Tibial nerve (tissue), 4 donors: Measurements from ENCODE around the gene HBE1. TPM values are rescaled to one million over a fixed set of nuclear protein-coding genes. Genes with fewer than 3 reads are reported as not detected.

Source experiments
- DNase-seq, 2 donors: peaks; one replicate each; pipeline ENCODE4 v3.0.0-alpha.2; 2019; ENCODE audit warnings: low spot score in 2 of 2
- H3K27ac ChIP-seq, 4 donors: fragments of 200-600 bp; sonication (generic) in 3 of 4; one replicate each; pipeline ENCODE4 v1.5.1; 2017 to 2019; ENCODE audit warnings: mild to moderate bottlenecking in 1 of 4
- H3K27me3 ChIP-seq, 2 donors: fragments of 200-600 bp; sonication (generic) in 1 of 2; one replicate each; pipeline versions ENCODE4 v1.5.1 to v1.6.0; 2017 to 2019
- H3K36me3 ChIP-seq, 3 donors: fragments of 200-600 bp; sonication (generic); one replicate each; pipeline ENCODE4 v1.5.1; 2018 to 2019
- H3K4me1 ChIP-seq, 4 donors: fragments of 200-600 bp; sonication (generic) in 3 of 4; one replicate each; pipeline ENCODE4 v1.5.1; 2017 to 2019
- H3K4me3 ChIP-seq, 4 donors: fragments of 200-600 bp; sonication (generic) in 3 of 4; one replicate each; pipeline ENCODE4 v1.5.1; 2017 to 2019; ENCODE audit warnings: mild to moderate bottlenecking in 1 of 4, moderate library complexity in 1 of 4
- H3K9me3 ChIP-seq, 4 donors: fragments of 200-600 bp; sonication (generic) in 3 of 4; one replicate each; pipeline ENCODE4 v1.5.1; 2017 to 2019
- CTCF ChIP-seq, 5 experiments: fragments of 200-600 bp in 3 of 5; fragments of 450-650 bp in 2 of 5; sonication (generic) in 3 of 5; IDR thresholded peaks; one replicate each; pipeline ENCODE4 v1.5.1; 2016 to 2019; ENCODE audit warnings: antibody characterized with exemption in 5 of 5, mild to moderate bottlenecking in 3 of 5, moderate library complexity in 2 of 5
- EP300 ChIP-seq, 2 donors: sonication (generic); formaldehyde crosslinking; IDR thresholded peaks; one replicate each; pipeline ENCODE4 v1.6.1; 2017; ENCODE audit warnings: antibody characterized with exemption in 2 of 2, mild to moderate bottlenecking in 1 of 2
- POLR2A ChIP-seq, 2 donors: fragments of 450-650 bp; IDR thresholded peaks; one replicate each; pipeline ENCODE4 v1.6.1; 2017; ENCODE audit warnings: antibody characterized with exemption in 2 of 2, mild to moderate bottlenecking in 2 of 2, moderate library complexity in 2 of 2
- WGBS, 2 donors: methylation state at CpG; one replicate each; pipeline ENCODE4 v1.1.5; 2018; 5-methylcytosine and 5-hydroxymethylcytosine counted together
- total RNA-seq, 4 donors: library from RNA; depleted of rRNA; stranded (reverse); fragments of >200 nt; gene quantifications; one replicate each; pipeline ENCODE4 v1.1.0, GENCODE V29; 2016

The HBE1 gene
- total RNA-seq, 4 donors from 2014 or later, result not detected

DNA sequence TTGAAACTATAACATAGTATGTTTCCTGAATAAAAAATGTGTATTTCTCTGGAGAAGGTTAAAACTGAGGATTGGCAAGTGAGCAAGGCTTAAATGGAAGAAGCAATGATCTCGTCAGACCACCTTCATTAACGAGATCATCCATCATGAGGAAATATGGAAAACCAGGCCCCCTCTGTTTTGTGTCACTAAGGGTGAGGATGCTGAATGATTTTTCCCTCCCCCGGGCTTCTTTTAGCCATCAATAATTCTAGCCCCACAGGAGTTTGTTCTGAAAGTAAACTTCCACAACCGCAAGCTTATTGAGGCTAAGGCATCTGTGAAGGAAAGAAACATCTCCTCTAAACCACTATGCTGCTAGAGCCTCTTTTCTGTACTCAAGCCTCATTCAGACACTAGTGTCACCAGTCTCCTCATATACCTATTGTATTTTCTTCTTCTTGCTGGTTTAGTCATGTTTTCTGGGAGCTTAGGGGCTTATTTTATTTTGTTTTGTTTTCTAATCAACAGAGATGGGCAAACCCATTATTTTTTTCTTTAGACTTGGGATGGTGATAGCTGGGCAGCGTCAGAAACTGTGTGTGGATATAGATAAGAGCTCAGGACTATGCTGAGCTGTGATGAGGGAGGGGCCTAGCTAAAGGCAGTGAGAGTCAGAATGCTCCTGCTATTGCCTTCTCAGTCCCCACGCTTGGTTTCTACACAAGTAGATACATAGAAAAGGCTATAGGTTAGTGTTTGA is 5.8 kb upstream of the HBE1 start:
- WGBS, 2 donors, result 77 to 83% methylated on average over 6 of the region's 6 CpGs
- Histone ChIP-seq H3K27me3 (no peaks in the 10 kb centered on the region), H3K9me3 (no peaks in the 10 kb centered on the region), H3K4me1 (peaks cover 0 to under 1% (median 0%) of the 10 kb centered on the region in 4 donors), H3K4me3 (no peak overlapping the region), H3K36me3 (no peaks in the 10 kb centered on the region), H3K27ac (no peak overlapping the region)
- DNase-seq, result no peak
- TF ChIP-seq POLR2A (IDR thresholded peaks at IDR 0.05), result no peak
- TF ChIP-seq CTCF (IDR thresholded peaks at IDR 0.05), result no peak
- no peak for TF ChIP-seq EP300 (IDR thresholded peaks at IDR 0.05)

- WGBS, 2 donors, result 59 to 65% methylated on average over 5 of the region's 5 CpGs
Measured at GRCh38 chr11:5274395-5274794, 4.7 kb upstream of the HBE1 start.

DNA sequence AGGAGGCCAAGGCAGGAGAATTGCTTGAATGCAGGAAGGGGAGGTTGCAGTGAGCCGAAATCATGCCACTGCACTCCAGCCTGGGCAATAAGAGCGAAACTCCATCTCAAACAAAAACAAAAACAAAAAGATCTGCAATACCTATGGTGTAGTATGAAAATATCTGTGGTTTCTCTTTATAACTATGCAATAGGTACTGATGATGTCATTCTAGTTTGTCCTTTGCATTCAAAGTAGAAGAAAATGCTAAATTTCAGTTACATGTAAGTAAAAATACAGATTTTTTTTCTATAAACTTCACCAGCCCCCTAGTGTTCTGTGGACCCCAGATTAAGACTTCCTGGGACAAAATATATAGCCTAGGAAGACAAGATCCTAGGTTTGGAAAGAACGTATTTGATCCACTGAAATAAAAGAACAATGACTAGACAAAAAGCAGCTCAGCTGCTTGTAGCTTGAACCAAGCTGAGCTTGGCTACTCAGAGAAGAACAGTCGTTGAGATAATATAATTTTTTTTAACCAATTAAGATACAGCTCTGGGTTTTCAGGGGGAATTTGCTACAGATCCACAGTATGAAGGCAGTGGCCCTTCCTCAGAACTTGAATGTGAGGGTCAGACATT is 2.8 kb upstream of the HBE1 start:
- Histone ChIP-seq H3K4me1 (no peaks in the 10 kb centered on the region), H3K27ac (no peak overlapping the region), H3K36me3 (no peaks in the 10 kb centered on the region), H3K27me3 (no peaks in the 10 kb centered on the region), H3K4me3 (no peak overlapping the region), H3K9me3 (no peaks in the 10 kb centered on the region)
- no peak for DNase-seq
- 74 to 82% methylated on average over 4 of the region's 4 CpGs for WGBS, 2 donors
- TF ChIP-seq EP300 (IDR thresholded peaks at IDR 0.05), result no peak

More at GRCh38 chr11:5274395-5274794, 4.7 kb upstream of the HBE1 start:
- no peak for DNase-seq
- Histone ChIP-seq H3K9me3 (no peaks in the 10 kb centered on the region), H3K4me3 (no peak overlapping the region), H3K4me1 (no peaks in the 10 kb centered on the region), H3K27ac (no peak overlapping the region), H3K36me3 (no peaks in the 10 kb centered on the region), H3K27me3 (no peaks in the 10 kb centered on the region)
- TF ChIP-seq POLR2A (IDR thresholded peaks at IDR 0.05), result no peak
- TF ChIP-seq EP300 (IDR thresholded peaks at IDR 0.05), result no peak
- TF ChIP-seq CTCF (IDR thresholded peaks at IDR 0.05), result no peak

DNA sequence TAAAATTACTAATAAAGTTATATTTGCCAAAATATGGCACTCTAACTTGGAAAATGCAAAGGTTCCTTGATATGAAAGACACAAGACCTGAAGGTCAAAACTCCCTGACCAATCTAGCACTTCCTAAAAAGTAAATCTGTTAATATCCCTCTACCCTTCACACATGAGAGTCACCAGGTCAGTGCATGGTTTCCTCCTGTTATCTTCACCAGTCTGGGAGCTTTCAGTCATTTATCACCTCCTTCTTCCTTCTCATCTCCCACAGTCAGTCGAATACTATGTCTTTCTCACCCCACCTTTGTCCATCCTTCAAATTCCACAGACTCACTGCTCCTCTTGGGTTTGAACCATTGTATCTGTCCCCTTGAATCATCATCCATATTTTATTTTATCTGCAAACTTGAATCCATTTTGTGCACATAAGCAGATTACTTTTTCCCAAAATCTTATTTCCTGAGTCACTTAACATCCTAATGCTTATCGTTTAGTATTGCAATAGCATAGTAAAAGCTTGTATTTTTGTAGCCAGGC is 2.6 kb downstream of the HBE1 start:
- no peak for DNase-seq
- 86 to 92% methylated on average over 2 of the region's 2 CpGs for WGBS, 2 donors

GRCh38 chr11:5266609-5267008 is 3.1 kb downstream of the HBE1 start:
- H3K4me1 ChIP-seq, result no peaks in the 10 kb centered on the region
- no peak for DNase-seq
- no peaks in the 10 kb centered on the region for H3K27me3 ChIP-seq
- no peak overlapping the region for H3K27ac ChIP-seq
- TF ChIP-seq CTCF (IDR thresholded peaks at IDR 0.05) (no peak), POLR2A (IDR thresholded peaks at IDR 0.05) (no peak), EP300 (IDR thresholded peaks at IDR 0.05) (no peak)
- peaks cover 0 to 7% (median 0%) of the 10 kb centered on the region in 4 donors for H3K9me3 ChIP-seq
- H3K4me3 ChIP-seq, result no peak overlapping the region
- H3K36me3 ChIP-seq, result no peaks in the 10 kb centered on the region

More for the DNA sequence above, 2.6 kb downstream of the HBE1 start:
- H3K4me1 ChIP-seq, result no peaks in the 10 kb centered on the region
- H3K36me3 ChIP-seq, result no peaks in the 10 kb centered on the region
- H3K27ac ChIP-seq, result no peak overlapping the region
- H3K4me3 ChIP-seq, result no peak overlapping the region
- peaks cover 0 to 4% (median 0%) of the 10 kb centered on the region in 4 donors for H3K9me3 ChIP-seq
- H3K27me3 ChIP-seq, result no peaks in the 10 kb centered on the region
- TF ChIP-seq CTCF (IDR thresholded peaks at IDR 0.05) (no peak), POLR2A (IDR thresholded peaks at IDR 0.05) (no peak), EP300 (IDR thresholded peaks at IDR 0.05) (no peak)
